ENCODE results near the gene DCC. TPM values are rescaled to one million over a fixed set of nuclear protein-coding genes. Genes with fewer than 3 reads are reported as not detected.

Gene DCC
- polyA plus RNA-seq, 2 of the 4 experiments (the other 2 are of a cell fraction) = 0.12 TPM; not detected in 1

DNA sequence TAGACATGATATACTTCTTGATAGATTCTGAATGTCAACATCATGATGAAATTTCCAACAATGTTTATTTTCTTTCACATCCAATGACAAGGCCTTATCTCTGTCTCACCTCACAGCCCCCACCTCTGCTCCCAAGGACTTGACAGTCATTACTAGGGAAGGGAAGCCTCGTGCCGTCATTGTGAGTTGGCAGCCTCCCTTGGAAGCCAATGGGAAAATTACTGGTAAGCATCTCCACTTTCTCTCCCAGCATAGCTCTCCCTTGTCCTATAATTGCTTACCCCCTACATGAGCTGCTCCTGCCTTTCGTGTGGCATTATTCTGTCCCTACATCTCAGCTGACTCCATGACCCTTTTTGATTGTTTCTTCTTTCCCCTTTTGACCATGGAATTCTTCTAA lies 1062.7 kb downstream of the DCC start:
- 7% methylated on average over 3 of the region's 3 CpGs for WGBS (ENCODE audit: missing lambda C conversion rate)
- TF ChIP-seq RAD21 (conservative IDR thresholded peaks at IDR 0.05 in 1 of 2, IDR thresholded peaks at IDR 0.05 in 1 of 2) (no peak), NPAS2 (CRISPR knock-in tag; IDR thresholded peaks at IDR 0.05; ENCODE audit: borderline replicate concordance) (no peak), CBX8 (IDR thresholded peaks at IDR 0.05) (no peak)
- ChIA-PET POLR2A (no interaction called here), CTCF (no interaction called here)
- no peak overlapping the region for H3K27ac ChIP-seq
- no peaks in the 10 kb centered on the region for H3K9me3 ChIP-seq
- FAIRE-seq (no peak), DNase-seq (ENCODE audit: low read depth in 1 of 2, low spot score in 1 of 2) (no peak), ATAC-seq (no peak)
- no peak overlapping the region for H3K4me2 ChIP-seq
- no peak overlapping the region for H3K4me3 ChIP-seq
- H3K4me1 ChIP-seq = no peaks in the 10 kb centered on the region

DNA sequence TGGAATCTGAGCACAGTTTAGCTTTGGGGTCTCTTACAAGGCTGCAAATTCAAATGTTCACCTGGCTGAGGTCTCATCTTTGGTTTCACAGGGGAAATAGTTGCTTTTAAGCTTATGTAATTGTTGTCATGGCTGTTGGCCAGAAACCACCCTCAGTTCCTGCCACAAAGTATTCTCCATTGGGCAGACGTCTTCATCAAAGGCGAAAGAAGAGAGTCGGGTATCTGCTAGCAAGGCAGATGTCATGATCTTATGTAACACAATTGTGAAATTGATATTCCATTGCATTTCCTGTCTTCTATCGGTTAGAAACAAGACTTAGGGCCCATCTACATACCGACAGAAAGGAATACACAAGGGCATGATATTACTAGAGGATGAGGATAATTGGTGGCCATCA lies 1068.3 kb downstream of the DCC start:
- Histone ChIP-seq H3K4me1 (no peaks in the 10 kb centered on the region), H3K9me3 (no peaks in the 10 kb centered on the region), H3K27ac (no peak overlapping the region), H3K4me2 (no peak overlapping the region), H3K4me3 (no peak overlapping the region)
- TF ChIP-seq NPAS2 (CRISPR knock-in tag; IDR thresholded peaks at IDR 0.05; ENCODE audit: borderline replicate concordance) (no peak), MYC (IDR thresholded peaks at IDR 0.05; ENCODE audit: borderline replicate concordance, low read length) (no peak), FOXS1 (CRISPR knock-in tag; IDR thresholded peaks at IDR 0.05) (no peak), RARB (CRISPR knock-in tag; IDR thresholded peaks at IDR 0.05) (no peak)
- TF ChIP-seq, protein P1, sequence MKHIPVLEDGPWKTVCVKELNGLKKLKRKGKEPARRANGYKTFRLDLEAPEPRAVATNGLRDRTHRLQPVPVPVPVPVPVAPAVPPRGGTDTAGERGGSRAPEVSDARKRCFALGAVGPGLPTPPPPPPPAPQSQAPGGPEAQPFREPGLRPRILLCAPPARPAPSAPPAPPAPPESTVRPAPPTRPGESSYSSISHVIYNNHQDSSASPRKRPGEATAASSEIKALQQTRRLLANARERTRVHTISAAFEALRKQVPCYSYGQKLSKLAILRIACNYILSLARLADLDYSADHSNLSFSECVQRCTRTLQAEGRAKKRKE (CRISPR knock-in tag; IDR thresholded peaks at IDR 0.05; ENCODE audit: low read depth) = no peak
- ATAC-seq (no peak), DNase-seq (ENCODE audit: low read depth in 1 of 2, low spot score in 1 of 2) (no peak), FAIRE-seq (no peak)
- ChIA-PET CTCF (no interaction called here), POLR2A (no interaction called here)
- 32% methylated on average over 5 of the region's 5 CpGs for WGBS (ENCODE audit: missing lambda C conversion rate)

DNA sequence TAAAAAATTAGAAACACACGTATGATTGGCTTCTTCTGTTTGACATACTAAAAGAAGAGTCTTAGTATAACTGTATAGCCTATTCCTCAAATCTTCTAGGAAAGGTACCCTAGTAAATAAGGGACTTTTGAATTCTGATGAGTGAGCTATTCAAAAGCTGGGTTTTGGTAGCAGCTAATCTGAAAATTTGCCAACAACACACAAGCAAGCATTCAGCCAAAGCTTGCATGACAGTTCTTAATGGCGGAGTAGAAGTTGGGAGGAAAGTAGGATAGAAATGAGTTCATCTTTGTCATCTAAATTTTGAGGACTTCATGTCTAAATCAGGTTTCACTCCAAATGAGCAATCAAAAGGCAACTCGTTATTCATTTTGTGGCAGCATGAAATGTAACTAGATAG lies 1071.5 kb downstream of the DCC start:
- ATAC-seq (no peak), FAIRE-seq (no peak), DNase-seq (ENCODE audit: low read depth in 1 of 2, low spot score in 1 of 2) (no peak)
- Histone ChIP-seq H3K4me3 (no peak overlapping the region), H3K9me3 (no peaks in the 10 kb centered on the region), H3K4me2 (no peak overlapping the region), H3K27ac (no peak overlapping the region), H3K4me1 (no peaks in the 10 kb centered on the region)
- ChIA-PET CTCF (no interaction called here), POLR2A (no interaction called here)
- WGBS (ENCODE audit: missing lambda C conversion rate) = 2% methylated on average over 3 of the region's 3 CpGs
- TF ChIP-seq EP300 (IDR thresholded peaks at IDR 0.05) (no peak), BHLHE40 (IDR thresholded peaks at IDR 0.05; ENCODE audit: low read depth, low read length) (no peak), PHF8 (IDR thresholded peaks at IDR 0.05; ENCODE audit: borderline replicate concordance, low read depth) (no peak), CHD4 (IDR thresholded peaks at IDR 0.05; ENCODE audit: borderline replicate concordance) (no peak), RAD21 (conservative IDR thresholded peaks at IDR 0.05 in 1 of 2, IDR thresholded peaks at IDR 0.05 in 1 of 2) (no peak), HOXB5 (CRISPR knock-in tag; IDR thresholded peaks at IDR 0.05) (no peak)
- TF ChIP-seq, protein P2, sequence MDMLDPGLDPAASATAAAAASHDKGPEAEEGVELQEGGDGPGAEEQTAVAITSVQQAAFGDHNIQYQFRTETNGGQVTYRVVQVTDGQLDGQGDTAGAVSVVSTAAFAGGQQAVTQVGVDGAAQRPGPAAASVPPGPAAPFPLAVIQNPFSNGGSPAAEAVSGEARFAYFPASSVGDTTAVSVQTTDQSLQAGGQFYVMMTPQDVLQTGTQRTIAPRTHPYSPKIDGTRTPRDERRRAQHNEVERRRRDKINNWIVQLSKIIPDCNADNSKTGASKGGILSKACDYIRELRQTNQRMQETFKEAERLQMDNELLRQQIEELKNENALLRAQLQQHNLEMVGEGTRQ (IDR thresholded peaks at IDR 0.05) = no peak
- TF ChIP-seq, protein P3, sequence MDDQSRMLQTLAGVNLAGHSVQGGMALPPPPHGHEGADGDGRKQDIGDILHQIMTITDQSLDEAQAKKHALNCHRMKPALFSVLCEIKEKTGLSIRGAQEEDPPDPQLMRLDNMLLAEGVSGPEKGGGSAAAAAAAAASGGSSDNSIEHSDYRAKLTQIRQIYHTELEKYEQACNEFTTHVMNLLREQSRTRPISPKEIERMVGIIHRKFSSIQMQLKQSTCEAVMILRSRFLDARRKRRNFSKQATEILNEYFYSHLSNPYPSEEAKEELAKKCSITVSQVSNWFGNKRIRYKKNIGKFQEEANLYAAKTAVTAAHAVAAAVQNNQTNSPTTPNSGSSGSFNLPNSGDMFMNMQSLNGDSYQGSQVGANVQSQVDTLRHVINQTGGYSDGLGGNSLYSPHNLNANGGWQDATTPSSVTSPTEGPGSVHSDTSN (IDR thresholded peaks at IDR 0.05) = no peak

DNA sequence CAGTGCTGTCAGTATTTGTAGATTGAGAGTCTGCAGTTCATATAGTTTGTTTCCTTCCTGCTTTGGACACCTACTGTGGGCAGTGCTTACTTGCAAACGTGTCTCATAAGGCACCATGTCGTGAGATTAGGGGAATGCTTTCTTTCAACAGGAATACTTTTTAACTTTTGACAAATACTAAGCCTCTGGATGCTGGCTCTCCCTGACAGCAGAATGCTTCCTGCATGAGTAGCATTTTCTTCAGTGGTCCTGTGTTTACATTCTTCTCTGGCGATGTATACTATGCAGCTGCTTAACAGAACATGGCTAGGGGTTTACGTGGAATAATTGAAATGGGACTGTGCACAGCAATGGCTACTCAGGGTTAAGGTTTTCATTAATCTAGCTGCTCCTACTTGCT lies 1077.0 kb downstream of the DCC start:
- Histone ChIP-seq H3K4me2 (no peak overlapping the region), H3K9me3 (no peaks in the 10 kb centered on the region), H3K4me3 (no peak overlapping the region), H3K27ac (no peak overlapping the region), H3K4me1 (no peaks in the 10 kb centered on the region)
- ATAC-seq (no peak), FAIRE-seq (no peak), DNase-seq (ENCODE audit: low read depth in 1 of 2, low spot score in 1 of 2) (no peak)
- TF ChIP-seq TFCP2L1 (CRISPR knock-in tag; IDR thresholded peaks at IDR 0.05) (no peak), RNF2 (IDR thresholded peaks at IDR 0.05; ENCODE audit: borderline replicate concordance, low read depth) (no peak), MAZ (IDR thresholded peaks at IDR 0.05; ENCODE audit: borderline replicate concordance, low read depth, low read length) (no peak), MAFK (IDR thresholded peaks at IDR 0.05; ENCODE audit: partially characterized antibody) (no peak), RAD21 (conservative IDR thresholded peaks at IDR 0.05 in 1 of 2, IDR thresholded peaks at IDR 0.05 in 1 of 2) (no peak)
- TF ChIP-seq, protein P4, sequence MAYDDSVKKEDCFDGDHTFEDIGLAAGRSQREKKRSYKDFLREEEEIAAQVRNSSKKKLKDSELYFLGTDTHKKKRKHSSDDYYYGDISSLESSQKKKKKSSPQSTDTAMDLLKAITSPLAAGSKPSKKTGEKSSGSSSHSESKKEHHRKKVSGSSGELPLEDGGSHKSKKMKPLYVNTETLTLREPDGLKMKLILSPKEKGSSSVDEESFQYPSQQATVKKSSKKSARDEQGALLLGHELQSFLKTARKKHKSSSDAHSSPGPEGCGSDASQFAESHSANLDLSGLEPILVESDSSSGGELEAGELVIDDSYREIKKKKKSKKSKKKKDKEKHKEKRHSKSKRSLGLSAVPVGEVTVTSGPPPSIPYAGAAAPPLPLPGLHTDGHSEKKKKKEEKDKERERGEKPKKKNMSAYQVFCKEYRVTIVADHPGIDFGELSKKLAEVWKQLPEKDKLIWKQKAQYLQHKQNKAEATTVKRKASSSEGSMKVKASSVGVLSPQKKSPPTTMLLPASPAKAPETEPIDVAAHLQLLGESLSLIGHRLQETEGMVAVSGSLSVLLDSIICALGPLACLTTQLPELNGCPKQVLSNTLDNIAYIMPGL (CRISPR knock-in tag; IDR thresholded peaks at IDR 0.05; ENCODE audit: borderline replicate concordance) = no peak
- TF ChIP-seq, protein P2 (IDR thresholded peaks at IDR 0.05) = no peak
- TF ChIP-seq, protein P3 (IDR thresholded peaks at IDR 0.05) = no peak
- ChIA-PET POLR2A (no interaction called here), CTCF (no interaction called here)
- WGBS (ENCODE audit: missing lambda C conversion rate) = 0% methylated on average over 4 of the region's 4 CpGs

Data from A549 (cell line).